ENCODE results near the gene COA8.

COA8 gene

DNA sequence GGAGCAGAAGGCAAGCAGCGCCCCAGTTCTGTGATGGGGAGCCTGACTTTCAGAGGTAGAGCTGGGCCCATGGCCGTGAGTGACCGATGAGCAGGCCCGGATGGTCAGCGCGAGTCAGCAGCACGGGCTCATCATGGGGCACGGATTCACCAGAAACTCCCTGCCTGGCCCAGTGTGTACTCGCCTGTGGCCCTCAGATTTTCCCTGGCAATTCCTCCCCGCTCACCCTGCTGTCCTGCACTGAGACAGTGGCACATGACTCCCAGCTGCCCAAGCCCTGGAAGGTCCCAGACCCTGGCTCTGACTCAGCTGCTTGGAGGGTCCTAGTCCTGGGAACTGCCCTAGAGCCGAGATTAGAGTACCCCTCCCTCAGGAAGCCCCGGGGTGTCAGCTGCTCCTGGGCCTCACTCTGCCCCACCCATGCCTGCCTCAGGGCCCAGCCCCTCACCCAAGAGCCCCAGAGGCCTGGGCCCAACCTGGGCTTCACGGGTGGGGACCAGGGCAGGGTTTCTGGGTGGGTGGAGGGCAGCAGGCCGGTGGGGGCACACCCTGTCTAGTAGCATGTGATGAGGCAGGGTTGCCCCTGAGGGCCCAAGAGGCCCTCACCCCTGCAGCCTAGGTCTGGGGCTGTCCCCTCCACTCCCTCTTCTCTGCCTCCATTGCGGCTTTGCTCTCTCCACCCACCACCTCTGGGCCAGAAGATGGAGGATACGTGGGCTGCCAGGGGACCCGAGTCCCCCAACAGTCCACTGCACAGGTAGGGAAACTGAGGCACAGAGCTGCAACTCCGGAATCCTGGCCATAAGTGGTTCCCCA lies 25.4 kb upstream of the COA8 start:
- no peak for DNase-seq

DNA sequence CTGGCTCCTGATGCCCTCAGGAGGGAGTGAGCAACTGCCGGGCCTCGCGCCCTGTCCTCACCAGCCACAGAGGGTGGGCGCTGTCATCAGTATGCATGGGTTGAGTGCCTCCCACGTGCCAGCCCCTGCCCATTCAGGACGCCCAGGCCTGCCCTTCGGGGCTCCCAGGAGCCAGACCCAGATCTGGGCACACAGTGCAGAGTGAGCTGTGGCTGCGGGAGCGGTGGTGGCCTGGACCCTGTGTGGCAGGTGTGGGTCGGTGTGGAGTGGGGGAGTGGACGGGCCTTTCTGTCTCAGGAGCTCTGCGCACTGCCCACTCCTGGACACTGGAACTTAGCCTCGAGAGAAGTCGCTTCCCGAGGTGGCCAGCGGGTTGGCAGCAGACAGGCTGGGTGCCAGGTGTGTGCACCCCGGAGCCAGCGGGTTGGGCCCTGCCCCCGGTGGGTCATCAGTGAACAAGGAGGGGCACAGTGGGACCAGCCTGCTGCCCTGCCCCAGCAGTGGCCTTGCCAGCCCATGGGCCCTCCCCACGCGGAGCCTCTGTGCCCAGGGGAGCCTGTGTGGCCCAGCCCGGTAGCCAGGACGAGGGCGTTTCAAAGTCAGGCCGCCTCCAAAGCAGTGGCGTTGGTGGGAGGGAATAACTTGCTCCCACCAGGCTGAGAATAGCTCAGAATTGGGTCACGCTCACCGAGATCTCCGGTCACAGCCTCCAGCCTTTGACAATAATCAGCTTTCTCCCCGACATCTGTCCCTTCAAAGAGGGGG lies 24.3 kb upstream of the COA8 start:
- DNase-seq: no peak

DNA sequence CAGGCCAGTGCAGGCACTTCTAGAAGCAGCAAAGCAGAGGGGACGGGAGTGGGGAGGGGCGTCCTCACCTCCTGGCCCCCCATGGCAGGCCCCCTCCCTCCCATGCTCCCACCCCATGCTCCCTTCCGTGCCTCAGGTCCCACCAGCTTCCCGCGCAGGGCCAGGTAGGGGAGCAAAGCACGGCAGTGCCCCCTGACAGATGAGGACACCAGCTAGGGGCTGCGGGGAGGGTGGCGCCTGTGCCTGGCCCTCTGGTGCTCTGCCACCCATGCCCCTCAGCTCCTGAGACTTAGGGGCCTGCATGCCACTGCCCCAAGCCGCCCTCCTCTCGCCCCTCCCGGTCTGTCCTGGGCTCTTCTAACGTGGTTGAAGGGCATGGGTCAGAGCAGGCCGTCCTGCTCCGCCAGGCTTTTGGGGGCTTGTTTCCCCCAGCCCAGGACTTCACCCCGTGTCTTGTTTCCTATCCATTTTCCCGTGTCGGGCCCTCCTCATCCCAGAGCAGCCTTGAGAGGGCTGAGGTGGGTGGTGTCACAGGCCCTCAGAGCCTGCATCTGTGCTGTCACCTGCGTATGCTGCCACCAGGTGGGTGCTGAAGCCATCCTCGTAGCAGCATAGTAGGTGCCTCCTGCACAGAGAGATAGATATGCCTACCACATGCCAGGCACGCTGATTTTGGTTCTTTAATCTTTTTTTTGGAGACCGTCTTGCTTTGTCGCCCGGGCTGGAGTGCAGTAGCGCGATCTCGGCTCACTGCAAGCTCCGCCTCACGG lies 23.5 kb upstream of the COA8 start:
- DNase-seq: peak; percentile 34

DNA sequence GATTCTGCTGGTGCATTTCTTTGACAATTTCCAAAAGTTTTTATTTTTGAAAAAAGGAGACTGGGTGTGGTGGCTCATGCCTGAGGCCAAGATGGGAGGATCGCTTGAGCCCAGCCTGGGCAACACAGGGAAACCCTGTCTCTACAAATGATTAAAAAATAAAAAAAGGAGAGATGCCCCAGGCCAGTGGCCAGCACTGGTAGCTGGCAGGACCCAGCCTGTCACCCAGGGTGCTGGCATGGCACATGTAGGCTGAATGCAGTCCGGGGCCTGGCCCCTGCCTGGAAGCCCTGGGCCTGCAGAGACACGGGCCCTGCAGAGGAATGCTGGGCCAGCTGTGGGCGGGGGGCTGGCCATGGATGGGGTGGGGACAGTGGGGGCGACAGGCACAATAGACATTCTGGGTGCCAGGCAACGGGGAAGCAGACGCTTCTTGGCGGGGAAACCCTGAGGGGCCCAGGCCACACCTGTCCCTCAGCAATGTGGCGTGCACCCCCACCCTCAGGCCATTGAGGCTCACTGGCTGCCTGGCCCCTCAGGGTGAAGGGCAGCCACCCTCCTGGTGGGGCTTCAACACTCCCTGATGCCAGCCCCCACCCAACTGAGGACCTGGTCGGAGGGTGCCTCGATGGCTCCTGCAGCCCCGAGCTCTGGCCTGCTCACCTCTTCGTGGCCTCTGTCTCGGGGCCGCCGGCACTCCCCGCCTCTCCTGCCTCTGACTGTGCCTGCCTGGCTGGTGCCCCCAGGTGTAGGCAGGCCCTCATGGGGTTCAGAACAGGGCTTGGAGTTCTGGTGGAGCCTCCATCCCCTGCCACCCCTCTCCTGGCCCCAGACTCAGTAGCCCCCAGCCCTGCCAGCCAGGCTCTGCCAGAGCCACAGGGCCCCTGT lies 21.7 kb upstream of the COA8 start:
- DNase-seq: peak; percentile 65

- peak; percentile 29 for DNase-seq
These were observed 20.8 kb upstream of the COA8 start for GRCh38 chr14:103541709-103542604.

GRCh38 chr14:103542605-103543088 lies 20.1 kb upstream of the COA8 start:
- DNase-seq: peak; percentile 96

GRCh38 chr14:103543140-103543539 lies 19.6 kb upstream of the COA8 start:
- peak; percentile 87 for DNase-seq

GRCh38 chr14:103543721-103544387 lies 18.9 kb upstream of the COA8 start:
- peak; percentile 58 for DNase-seq

GRCh38 chr14:103544388-103545218 lies 18.2 kb upstream of the COA8 start:
- DNase-seq: peak; percentile 86

DNA sequence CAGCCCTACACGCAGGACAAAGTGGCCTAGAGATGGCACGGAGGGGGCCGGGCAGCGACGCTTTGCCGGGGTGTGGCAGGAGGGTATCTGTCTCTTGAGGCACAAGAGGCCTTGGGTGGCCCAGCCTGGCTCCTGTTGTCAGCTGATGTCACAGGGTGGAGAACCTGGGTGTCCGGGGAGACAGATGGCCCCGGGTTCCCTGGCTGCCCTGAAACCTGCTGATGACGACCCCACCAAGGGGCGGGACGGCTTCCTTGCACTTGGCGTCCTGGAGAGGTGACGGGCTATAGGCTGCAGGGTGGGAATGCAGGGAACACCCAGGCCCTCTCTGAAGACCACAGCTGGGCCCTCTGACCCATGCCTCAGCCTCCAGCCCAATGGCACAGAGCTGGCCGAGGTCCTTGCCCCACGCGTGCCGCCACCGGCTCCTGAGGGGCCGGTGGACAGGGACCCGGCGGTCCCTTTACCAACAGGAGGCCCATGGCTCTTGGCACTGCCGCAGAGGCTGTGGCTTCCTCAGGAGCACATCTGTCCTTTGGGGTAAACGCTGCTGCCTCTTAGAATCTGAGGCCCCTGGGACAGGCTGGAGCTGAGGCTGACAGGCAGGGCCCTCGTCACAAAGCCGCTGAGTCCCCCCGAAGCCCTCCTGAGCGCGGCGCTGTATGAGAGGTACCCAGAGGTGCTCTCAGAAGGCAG lies 17.4 kb upstream of the COA8 start:
- no peak for DNase-seq

DNA sequence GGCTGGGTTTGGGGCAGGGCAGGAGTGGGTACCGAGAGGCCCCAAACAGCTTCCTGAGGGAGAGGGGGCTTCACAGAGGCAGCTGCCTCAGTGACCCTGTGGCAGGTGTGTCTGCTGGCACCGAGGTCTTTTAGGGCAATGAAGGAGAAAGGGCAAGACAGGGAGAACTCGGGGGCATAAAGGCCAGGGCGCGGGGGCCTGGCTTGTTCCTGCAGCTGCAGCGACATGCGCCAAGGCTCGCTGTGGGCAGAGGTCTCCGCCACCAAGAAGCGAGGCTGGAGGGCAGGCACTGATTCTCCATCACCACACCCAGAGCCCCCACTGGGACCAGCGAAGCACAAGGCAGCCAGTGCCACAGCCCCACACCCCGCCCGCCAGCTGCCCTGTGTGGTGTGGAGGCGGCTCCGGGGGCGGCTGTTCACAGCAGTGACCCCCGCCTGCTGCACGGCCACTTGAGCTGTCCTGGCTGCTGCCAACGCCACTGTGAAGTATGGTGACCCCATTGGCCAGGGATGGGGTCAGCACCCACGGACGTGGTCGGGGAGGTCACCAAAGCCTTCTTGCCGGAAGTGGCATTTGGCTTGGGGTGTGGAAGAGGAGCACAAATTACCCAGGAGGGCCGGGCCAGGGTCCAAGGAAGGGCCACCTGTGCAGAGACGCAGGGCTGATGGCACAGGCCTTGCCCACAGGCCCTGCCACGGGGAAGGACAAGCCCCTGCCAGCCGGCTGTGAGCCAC lies 16.7 kb upstream of the COA8 start:
- DNase-seq: peak; percentile 51

GRCh38 chr14:103546652-103547454 lies 15.9 kb upstream of the COA8 start:
- peak; percentile 83 for DNase-seq

DNA sequence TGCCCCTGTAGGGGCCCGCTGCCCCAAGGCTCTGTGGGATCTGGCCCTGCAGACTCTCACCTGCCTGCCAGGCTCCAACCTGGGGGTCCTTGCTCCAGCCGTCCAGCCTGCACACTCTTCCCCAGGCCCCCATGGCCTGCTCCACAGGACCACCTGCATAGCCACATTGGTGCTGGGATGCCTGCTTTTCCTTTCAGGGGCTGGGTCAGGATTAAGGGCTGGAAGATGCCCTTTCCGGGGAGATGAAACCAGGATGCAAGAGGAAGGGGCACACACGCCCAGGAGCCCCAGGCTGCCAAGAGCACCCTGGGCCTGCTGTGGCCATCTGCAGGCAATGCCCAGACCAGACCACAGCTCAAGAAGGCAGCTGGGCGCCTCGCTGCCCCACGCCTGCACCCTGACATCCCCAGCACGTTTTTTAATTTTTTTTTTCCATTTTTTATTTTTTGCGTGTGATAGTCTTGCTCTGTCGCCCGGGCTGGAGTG lies 15.3 kb upstream of the COA8 start:
- DNase-seq: no peak

- no peak for DNase-seq
These were observed 14.8 kb upstream of the COA8 start for GRCh38 chr14:103547941-103548462.

DNA sequence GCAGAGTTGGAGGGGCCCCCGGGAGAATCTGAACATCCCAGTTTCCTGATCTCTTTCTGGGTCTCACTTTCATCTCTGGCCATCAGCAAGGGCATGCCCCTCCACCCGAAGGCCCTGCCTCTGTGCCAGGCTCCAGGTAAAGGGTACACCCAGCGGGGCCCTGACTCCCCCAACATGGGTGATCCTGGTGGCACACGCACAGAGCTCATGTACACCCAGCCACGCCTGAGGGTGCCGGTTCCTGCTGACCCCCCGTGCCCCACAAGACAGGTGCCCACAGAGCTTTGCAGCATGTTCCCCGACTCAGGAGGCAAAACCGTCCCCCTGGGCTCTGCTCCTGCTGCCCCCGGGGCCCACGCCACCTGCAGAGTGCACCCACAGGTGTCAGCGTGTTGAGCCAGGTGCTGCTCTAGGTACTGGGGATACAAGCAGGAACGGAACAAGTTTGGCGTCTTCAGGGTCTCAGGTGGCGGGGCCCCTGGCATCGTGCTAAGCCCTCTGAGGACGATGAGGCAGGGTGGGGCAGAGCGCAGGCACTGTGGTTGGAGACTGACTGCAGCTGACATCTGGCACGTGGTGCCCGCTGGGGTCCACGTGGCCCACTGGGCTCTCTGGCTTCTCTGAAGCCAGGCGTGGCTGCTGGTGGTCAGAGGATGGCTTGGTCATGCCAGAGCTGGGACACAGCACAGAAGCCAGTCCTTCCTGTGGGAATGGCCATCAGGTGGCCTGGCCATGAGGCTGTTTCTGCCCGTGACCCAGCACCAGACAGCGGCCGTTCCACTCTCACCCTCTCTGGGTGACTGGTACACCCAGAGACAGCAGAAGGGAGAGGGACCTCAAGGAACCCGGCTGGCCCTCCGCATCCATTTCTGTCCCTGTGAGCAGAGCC lies 14.1 kb upstream of the COA8 start:
- DNase-seq: no peak

Measured in NCI-H69 (cell line).